GM18870 (cell line): ENCODE results near the gene MRPL52.
"Not testable (repeated sequence)": the region's sequence is repeated elsewhere in the genome, so short reads cannot be mapped to it uniquely, and the experiment has no call there.

ENCODE experiments used
- ATAC-seq: cut with Tn5 transposase; IDR thresholded peaks from one replicate; pipeline ENCODE4 v1.9.1; 2021; ENCODE audit warnings: moderate library complexity; ENCODE audit not compliant: unreplicated experiment

MRPL52 gene

GRCh38 chr14:22829661-22830442 is at the start of gene MRPL52:
Gene MRPL52, plus strand, starts transcription at chr14:22829887. Its CDS starts 26 bp downstream, at chr14:22829913.
- ATAC-seq: peak; percentile 72

DNA sequence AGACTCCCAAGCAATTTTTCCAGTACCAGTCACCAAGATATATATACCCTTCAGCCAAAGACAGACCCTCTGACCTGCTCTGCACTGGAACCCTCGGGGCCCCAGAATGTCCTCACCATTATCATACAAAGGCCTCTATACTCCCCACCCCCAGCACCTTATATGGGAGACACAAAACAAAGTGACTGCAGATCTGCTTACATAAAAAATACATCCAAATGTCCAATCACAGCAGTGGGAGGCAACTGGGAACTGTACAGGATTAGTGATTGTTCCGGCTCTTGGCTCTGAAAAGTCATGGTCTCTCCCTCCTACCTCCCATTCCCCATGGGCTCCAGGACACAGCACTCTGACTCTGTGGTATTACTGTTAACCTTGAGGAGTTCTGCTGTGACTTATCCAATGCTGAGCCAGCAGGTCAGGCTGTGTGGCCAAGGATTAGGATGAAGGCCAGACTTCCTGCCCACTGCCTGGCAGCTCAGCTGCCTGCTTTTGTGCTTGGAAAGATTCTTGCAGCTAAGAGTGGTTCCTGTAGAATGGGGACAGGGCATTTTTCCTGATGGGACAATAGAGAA is 49.5 kb upstream of the MRPL52 start:
- no peak for ATAC-seq

GRCh38 chr14:22780941-22781300 is 48.8 kb upstream of the MRPL52 start:
- ATAC-seq: no peak

DNA sequence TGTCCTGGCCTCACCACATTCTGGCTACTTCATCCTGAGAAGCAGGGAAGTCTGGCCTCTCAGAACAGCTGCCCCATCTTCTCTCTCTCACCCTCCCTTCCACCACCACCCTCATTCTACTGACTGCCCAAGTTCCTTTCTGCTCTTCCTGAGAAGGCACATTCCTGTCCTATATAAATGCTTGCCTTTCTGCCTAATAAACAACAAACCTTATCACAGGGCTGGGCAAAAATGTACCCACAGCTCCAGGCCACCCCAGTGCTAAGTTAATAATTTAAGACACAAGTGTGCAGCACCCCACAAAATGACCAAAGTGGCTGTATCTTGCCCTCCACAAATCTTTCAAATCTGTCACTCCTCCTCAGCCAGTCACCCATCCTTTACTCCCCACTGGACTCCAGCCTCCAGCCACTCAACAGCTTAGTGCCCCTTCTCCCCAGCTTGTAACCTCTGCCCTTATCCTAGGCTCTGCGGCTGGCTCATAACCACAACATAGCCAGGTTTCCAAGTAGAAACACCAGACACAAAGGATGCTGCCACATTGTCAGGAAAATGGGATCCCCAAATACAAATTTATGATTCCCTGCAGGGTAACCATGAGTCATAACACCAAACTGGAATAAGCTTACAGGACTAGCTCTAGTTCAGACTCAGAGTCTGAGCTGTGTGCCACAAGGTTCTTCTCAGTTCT is 48.2 kb upstream of the MRPL52 start:
- ATAC-seq: no peak

DNA sequence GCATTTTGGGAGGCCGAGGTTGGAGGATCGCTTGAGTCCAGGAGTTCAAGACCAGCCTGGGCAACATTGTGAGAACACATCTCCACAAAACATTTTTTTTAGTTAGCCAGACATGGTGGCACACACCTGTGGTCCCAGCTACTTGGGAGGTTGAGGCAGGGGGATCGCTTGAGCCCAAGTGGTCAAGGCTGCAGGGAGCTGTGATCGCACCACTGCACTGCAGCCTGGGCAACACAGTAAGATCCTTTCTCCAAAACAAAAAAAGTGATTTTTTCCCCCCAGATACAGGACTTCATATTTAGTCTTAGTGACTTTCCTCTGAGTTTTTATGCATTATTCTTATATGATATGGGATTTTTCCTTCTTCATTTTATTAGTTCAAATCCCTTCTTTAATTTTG is 43.0 kb upstream of the MRPL52 start:
- no peak for ATAC-seq

DNA sequence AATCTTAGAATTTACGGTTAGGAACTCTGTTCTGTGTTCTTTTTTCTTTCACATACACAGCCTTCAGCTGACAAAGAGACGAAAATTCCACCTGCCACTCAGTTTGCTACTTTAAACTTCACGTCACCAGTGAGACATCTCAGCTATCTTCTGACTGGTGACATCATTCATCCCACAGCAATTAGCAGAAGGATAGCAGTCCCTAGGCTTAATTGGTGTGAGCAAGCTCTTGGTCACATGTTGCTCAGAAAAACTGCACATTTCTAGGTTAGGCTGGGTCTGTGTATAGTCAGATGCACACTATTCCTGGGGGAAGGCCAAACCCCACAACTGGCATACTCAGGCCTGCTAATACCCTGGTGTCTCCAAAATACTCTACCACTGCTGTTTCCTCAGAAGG is 38.4 kb upstream of the MRPL52 start:
- ATAC-seq: no peak

DNA sequence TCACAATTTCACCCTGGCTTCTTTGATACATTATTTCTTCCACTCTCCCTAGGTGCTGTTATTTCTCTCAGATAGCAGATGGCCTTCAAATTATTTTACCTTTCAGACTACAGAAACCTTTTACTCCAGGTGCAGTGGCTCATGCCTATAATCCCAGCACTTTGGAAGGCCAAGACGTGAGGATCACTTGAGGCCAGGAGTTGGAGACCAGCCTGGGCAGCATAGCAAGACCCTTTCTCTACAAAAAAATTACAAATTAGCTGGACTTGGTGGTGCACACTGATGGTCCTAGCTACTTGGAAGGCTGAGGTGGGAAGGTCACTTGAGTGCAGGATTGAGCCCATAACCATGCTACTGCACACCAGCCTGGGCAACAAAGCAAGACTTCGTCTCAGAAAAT is 37.5 kb upstream of the MRPL52 start:
- ATAC-seq: no peak

GRCh38 chr14:22793550-22793949 is 36.1 kb upstream of the MRPL52 start:
- ATAC-seq: not testable (repeated sequence)

GRCh38 chr14:22793976-22794375 is 35.7 kb upstream of the MRPL52 start:
- no peak for ATAC-seq

DNA sequence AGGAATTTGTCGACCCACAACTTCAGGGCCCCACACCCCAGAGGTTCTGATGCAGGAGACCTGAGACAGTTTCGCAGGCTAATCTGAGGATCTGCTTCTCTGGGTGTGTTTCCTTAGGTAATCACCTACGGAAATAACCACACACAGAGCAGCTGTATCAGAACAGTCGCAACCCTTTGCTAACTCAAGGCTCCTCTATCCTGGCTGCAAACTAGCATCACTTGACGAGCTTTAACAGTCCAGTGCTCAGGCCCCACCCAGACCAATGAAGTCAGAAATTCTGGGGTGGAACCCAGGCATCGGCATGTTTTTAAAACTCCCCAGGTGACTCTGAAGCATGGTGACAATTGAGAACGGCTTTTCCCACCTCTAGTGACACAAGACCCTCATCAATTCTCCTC is 35.1 kb upstream of the MRPL52 start:
- ATAC-seq: peak; percentile 39

DNA sequence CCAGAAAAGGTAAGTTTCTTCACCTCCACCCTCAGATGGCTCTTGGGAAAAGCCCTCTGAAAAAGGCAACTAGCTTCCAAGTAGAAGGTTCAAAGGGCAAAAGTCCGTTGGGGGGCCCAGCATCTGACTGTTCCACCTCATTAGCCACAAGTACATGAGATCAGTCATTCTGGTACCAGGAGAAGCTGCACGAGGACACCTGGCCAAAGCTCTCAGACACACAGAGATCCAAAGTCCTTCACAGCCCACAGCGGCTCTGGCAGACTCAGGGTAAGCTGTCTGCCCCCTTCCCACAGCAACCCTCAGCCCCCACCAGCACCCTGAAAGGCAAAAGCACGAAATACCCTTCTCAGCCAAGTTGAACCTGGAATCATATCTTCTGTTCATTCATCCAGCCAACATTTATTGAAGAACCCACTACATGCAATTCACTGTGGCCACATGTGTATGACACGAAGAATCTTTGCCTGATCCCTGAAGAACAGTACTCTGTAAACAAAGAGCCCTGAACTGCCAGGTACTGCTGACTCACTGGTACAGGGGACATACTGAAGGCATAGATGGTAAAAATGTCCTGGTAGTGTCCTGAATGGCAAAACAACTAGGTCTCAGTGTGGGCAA is 33.5 kb upstream of the MRPL52 start:
- peak; percentile 49 for ATAC-seq

DNA sequence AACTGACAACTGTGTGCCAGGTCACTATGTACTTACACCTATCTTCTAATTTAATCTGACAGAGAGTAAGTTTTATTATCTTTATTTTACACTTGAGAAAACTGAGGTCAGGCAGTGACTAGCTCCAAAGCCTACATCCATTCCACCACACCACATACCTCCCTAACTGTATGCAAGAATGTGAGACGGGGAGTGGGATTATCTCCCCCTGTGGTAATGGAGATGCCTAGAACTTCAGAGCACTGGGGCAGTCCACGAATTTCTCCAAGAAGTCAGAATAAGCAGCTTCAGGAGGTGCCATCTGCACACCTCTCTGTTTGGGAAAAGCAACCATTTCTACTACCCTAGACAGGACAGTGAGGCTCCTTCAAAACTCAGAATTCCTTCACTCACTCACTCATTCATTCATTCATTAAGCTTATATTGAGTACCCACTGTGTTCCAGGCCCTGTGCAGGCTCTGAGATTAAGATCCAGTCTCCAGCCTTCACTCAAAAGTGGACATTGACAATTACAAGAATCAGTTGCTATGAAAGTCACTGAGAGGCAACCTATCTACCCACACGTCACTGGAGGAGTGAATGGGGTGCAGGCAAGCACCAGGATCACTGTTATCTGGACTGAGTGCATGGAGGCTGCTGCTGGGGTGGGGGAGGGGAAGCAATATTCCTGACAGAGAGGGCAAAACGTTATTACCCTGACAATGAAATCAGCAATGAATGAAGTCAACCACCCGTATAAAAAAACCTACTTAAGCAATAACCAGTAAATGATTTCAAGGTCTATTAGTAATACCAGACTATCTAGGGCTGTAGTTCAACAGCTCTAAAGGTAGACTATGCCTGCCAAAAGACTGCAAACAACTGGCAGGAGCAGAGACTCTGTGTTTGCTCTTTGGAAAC is 32.4 kb upstream of the MRPL52 start:
- ATAC-seq: no peak

- no peak for ATAC-seq
These were observed 31.2 kb upstream of the MRPL52 start for GRCh38 chr14:22798528-22798927.

- no peak for ATAC-seq
These were observed 29.3 kb upstream of the MRPL52 start for GRCh38 chr14:22800346-22800745.

DNA sequence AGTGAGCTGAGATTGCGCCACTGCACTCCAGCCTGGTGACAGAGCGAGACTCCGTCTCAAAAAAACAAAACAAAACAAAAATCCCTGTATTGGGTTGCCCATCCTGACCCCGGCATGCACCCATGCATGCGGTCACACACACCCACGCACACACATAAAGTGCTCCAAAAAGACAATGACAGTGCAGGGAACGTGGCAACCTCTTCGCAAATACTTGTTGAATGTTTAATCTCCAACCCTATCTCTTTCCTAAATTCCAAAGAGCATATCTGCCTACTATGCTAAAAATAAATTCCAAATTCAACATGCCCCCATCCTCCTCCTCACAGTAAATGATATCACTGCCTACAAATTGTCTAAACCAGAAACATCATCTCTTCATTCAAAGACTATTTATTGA is 28.0 kb upstream of the MRPL52 start:
- ATAC-seq: no peak

GRCh38 chr14:22802860-22803686 is 26.6 kb upstream of the MRPL52 start:
- ATAC-seq: peak; percentile 48

DNA sequence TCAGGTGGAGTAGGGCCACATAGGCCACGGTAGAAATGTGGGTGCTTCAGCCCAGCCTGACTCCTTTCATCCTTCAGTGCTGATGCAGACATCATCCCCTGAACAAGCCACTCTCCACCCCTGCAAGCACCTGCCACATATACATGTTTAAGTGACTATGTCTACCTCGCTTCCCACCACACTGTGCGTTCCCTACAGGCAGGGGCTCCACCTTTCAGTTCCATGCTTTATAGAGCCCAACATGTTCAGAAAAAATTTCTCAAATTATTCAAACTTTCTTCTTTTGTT is 26.1 kb upstream of the MRPL52 start:
- peak; percentile 30 for ATAC-seq

- not testable (repeated sequence) for ATAC-seq
These were observed 24.5 kb upstream of the MRPL52 start for GRCh38 chr14:22805235-22805634.

- ATAC-seq: no peak
These were observed 22.1 kb upstream of the MRPL52 start for GRCh38 chr14:22807432-22808087.
